ENCODE results near the gene RAMP1.

The RAMP1 gene

DNA sequence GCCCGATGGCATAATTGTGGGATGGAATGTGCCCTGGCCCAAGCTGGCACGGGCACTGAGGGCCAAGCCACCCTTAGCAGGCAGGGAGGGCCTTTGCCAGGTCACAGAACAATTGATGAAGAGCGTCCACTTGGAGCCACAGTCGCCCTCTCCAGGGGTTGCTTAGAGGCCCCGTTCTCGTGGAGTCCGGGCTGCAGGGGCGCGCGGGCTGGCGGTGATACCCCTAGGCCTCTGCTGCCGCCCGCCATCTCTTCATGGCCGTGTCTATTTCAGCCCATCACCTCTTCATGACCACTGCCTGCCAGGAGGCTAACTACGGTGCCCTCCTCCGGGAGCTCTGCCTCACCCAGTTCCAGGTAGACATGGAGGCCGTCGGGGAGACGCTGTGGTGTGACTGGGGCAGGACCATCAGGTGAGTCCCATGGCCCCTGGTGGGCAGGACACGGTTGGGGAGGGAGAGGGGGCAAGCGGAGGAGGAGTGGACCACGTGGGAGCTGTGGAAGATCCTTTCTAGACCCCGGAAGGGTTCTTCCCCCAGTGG, 17.6 kb downstream of the RAMP1 start:
- DNase-seq (ENCODE audit: low read depth), result no peak

DNA sequence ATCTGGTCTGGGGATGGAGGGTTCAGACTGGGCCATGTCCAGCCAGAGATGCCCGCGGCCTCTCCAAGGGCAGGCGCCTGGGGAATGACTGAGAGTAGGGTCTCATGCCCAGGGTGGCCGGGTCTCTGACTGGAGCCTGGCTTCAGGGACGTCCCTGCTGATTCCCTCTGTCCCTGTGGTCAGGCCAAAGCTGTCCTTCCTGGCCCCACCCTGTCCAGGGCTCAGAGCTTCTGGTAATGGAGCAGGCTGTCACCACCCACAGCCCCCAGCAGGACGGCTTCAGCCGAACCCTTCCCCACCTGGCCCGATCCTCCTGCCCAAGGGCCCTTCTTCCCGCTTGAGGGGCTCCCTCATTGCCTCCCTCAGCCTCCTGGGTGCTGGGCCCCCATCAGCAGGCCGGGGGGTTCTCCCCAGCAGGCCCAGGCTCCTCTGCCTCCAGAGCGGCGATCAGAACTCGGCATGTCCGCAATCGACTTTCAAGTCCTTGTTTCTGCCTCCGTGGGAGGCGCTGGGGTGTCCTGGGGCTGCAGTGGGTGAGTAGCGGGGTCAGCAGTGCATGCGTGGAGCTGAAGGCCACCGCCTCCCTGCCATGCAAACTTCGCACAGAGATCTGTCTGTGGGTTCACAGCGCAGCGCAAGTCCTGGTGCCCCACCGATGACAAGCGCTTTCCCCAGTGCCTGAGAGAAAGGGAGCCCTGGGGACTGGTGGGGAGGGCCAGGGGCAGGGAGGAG, 18.3 kb downstream of the RAMP1 start:
- DNase-seq (ENCODE audit: low read depth), result no peak

DNA sequence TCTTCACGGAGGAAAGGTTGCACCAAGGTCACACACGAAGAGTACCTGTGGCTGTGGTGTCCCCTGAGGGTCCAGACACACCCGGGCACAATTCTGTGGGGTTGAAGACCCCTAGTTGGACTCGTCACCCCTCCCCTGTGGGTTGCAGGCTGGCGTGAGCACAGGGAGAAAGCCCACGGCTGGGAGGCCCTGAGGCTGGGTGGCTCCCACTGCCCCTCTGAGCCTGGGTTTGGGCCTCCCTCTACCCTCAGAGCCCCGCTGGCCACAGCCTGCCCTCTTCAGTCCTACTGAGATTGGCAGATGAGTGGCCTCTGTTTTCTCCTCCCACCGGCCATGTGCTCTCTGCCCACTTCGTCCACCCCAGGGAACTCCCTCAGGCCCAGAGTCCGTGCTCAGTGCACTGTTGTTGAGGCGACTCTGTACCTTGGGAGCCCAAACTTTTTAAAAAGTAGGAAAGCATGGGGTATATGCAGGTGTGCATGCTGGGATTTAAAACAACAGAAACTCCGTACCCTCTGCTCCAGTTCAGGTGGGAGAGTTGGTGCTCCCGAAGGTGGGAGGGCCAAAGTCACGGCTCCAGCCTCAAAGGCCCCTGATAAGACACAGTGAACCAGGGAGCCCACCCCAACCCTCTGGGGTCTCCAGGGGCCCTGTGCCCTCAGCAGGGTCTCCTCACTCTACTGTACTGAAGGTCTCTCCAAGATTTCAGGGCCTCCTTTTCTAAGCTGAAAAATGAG, 19.1 kb downstream of the RAMP1 start:
- DNase-seq (ENCODE audit: low read depth), result no peak

DNA sequence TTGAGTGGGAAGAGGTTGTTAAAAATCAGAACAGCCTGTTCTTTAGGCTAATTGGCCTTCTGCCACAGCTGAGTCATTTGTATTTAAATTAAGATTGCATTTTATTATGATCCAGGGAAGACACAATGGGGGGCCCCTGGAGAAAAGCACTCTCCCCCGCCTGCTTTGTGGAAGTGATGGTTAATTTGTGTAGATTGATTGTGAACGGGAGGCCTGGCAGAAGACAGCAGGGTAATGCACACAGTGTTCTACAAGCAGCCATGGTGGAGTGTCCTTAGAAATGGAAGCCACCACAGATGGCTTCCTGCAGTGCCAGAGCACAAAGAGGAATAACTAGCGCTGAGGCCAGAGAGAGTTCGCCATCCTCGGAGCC, 19.6 kb downstream of the RAMP1 start:
- no peak for DNase-seq (ENCODE audit: low read depth)

DNA sequence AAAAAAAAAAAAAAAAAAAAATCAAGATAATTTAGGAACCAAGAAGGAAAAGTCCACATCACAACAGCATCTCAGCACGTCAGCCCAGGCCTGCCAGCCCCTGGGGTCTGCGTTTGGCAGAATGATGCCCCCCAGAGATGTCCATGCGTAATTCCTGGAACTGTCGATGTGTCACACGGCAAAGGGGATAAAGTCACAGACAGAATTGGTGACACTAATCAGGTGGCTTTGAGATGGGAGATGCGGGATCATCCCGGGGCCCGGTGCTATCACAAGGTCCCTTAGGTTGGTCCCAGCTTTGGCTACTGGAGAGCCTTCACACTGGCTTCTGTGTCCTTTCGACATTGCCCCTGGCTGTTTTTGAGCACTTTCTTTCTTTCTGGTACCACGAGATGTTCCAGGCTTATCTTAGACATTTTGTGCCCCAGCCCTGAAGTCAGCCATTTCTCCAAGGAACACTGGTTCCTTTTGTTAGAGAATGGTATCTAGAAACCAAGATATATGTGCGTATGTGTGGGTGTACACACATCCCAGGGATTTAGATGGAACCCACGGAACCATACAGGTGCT, 20.7 kb downstream of the RAMP1 start:
- no peak for DNase-seq (ENCODE audit: low read depth)

DNA sequence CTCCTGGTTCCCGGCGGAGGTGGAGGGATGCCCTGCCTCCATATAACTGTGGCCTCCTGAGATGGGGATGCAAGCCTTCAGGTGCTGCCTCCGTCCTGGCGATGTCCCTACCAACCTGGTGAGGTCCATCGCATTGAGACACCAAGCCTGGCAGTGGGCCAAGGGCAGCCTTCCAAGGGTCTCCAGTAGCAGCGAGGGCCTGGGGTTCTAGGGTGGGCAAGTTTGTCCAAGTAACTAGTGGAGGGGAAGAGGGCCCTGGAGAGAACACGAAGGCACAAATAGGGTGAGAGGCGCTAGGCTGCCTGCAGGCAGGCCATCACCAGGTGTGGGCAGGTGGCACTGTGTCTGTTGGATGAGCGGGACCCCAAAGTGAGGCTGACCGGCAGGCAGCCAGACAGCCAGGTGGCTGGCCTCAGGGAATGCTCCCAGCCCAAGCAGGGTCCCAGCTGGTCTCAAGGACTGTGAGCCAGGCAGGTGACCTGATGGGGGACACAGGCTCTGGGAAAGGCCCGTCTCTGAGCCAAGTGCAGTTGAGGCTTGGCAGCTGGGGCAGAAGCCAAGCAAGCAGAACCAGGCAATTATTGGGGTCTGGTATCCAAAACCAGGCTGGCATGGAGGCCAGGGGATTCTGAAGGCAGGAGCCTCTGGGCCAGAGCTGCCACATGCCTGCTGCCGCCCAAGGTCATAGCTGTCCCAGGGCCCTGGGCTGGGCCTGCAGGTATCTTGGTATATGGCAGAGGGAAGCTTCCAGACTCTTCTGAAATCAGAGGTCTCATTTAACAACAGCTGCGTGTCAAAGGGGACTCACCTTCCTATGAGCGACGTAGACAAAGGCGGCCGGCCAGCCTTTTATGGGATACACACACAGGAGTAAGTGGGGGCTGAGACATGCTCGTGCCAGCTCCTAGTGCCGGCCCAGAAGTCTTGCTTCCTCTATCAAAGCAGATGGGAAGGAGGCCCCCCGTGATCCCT, 23.4 kb downstream of the RAMP1 start:
- DNase-seq (ENCODE audit: low read depth), result no peak

DNA sequence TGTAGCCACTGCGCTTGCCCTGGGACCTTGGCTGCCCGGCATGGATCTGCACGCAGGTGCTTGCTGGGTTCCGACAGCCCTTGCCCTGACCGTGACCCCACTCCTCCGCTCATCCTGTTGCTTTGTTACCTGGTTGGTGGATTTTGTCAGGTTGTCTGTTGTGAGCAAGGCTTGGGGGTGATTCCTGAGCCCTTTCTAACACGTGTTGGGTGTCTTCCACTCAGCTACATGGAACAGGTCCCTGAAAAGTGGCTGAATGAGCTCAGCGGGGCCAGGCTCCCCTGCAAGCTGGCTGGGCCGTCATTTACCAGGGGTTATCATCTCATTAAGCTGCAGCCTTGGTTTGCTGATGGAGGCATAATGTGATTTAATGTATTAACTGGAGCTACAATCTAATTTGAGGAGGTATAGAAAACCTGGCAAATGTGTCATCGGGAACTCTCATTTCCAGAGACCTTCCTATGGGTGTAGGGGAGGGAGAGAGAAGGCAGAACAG, 24.6 kb downstream of the RAMP1 start:
- DNase-seq (ENCODE audit: low read depth), result no peak

DNA sequence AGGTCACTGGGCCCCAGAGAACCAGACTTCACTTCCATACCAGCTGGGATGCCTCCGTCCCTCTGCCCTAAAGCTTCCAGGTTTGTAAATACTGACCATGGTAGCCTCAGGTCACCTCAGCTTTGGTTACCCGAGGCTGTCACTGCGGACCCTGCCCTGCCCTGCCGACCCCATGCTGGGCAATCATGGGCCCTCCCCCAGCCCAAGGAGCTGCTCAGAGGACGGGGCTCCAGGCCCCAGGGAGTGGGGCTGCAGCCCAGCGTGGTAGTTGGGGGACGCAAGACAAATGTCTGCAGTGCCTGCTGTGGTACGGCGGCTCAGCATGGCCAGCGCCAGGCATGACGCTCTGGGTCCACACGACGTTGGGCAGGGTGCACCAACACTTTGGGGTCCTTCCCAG, 25.3 kb downstream of the RAMP1 start:
- DNase-seq (ENCODE audit: low read depth), result no peak

DNA sequence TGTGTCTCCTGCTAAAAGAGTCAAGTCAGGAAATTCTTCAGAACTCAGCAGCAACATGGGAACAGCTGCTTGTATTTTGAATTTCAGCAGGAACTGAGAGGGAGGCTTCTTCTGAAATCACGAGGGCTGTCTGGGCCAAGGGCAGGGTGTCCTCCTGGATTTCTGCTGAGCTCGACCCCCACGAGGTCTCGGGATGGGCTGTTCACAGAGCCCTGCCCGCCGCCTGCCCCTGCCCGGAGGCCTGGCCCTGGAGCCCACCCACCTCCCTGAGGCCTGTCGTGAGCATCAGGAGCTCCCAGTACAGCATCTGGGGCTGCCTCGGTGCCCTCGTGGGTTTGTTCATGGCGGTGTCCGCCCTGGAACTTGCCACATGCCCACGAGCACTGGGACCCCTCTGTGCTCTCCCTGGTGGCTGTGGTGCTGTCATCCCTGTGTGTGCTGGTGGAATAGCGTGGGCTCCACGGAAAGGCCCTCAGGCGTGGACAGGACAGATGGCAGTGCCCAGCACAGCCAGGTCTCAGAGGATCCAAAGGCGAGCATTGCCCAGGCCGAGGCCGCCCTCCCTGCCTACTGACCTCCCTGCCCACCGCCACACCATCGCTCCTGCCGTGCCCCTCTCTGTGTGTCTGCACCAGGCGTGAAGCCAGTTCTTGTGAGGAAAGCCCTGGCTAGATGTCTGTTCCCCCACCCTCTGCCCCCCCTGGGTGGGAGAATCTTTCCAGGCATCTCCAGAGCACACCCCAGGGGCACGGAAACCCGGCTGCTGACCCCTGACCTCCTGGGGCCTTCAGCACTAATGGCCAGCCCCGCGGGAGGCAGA, 25.9 kb downstream of the RAMP1 start:
- DNase-seq (ENCODE audit: low read depth), result no peak

DNA sequence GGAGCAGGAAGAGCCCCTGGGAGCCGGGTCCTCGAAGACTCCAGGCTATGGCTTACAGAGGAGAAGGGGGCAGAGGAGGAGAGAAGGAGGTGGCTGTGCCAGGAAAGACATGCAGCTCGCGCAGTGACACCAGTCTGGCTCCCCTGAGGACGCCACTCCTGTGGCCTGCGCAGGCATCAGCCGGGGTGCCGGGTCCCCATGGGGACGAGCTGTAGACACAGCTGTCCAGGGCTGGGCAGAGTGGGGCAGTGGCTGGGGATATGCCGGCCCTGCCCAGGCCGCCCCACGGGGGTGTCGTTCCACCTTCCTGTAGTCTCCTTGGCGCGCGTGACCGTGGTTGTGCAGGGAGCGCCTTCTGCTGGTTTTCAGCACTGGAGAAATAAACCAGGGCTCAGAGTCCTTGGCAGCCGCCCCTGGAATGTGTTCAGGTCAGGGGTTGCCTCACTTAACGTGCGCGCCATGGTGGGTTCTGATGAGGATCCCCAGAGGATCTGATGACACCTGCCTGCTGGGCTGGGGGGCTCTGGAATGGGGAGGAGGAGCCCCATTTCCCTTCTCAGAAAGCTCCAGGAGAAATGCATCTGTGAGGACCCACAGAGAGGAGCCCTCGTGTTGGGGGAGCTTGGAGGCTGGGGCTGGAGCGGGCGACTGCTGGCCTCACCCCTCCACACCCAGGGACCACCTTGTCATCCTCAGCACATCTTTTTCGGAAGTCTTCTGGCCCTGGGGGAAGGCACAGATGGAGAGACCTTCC, 26.7 kb downstream of the RAMP1 start:
- DNase-seq (ENCODE audit: low read depth), result no peak

DNA sequence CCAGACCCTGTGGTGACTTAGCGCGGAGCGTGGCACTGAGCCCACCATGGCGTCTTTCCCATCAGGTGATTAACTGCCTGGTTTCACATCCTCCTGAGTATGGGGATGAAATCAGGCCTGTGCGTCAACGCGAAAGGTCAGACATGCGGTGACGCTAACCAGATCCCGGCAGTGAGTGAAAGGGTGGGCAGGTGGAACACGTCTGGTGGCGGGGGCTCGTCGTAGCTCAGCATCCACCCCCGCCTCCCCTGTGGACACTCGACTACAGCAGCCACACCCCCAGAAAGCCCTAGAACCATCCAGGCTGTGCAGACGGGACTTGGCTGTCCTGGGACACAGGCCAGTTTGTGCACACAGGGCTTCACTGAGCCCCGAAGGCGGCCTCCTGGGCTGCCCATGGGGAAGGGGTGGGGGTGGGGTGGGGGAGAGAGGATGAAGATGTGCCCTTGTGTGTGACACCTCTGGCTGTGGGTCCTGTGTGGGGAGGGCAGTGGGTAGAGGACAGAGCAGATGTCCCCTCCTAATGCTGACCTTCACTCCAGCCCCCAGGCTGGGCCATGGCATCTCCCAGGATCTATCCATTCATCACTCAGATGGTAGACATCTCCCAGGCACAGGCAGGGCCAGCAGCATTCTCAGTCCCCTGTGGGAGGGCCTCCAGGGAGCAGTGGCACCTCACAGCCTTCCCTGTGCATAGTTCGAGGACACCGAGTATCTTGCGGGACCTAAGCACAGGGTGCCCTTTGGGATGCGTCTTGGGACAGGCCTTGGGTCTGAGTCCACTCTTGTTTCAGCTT, 27.5 kb downstream of the RAMP1 start:
- no peak for DNase-seq (ENCODE audit: low read depth)

DNA sequence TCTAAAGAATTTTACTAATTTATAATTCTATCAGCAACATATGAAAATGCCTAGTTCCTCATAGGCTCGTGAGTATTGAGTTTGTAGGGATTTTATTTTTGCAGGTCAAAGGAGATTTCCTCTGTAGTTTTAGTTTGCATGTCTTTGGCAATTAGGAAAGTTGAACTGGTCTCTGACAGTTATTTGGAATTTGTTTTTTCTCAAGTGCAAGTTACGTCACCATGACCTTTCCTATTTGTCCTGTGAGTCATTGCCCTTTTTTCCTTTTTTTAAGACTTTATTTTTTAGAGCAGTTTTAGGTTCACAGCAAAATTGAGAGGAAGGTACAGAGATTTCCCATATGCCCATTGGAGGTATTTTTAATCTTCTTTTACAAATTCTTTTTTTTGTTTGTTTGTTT, 29.0 kb downstream of the RAMP1 start:
- DNase-seq (ENCODE audit: low read depth), result no peak

DNA sequence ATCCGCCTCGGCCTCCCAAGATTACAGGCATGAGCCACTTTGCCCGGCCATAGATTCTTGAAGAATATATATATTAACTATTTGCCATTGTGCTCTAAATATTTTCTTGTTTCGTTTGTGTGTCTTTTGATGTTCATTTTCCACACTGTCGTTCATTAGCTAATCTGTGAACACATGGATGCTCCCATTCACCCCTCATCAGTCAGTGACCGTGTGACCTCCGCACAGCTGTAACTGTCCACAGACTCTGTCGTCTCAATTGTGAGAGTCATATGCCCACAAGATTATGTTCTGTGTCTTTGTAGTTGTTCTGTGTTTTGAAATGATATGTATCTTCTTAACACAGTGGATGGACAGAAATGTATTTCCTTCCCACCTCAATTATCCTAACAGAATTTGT, 29.6 kb downstream of the RAMP1 start:
- DNase-seq (ENCODE audit: low read depth), result no peak

DNA sequence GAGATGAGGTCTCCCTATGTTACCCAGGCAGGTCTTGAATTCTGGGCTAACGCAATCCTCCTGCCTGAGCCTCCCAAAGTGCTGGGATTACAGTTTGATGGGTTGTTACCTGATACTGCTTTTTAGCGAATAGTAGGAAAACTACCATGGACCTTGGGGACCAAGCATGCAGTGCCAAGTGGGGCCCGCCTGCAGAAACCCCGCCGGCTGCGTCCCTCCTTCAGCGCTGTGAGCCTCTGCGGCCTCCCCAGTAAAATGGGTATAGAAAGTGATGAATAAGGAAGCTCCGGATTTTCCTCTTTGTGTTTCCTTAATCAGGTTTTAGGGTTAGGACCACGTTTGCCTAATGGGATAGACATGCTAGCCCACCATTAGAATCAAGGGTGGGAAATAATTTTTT, 30.4 kb downstream of the RAMP1 start:
- no peak for DNase-seq (ENCODE audit: low read depth)

DNA sequence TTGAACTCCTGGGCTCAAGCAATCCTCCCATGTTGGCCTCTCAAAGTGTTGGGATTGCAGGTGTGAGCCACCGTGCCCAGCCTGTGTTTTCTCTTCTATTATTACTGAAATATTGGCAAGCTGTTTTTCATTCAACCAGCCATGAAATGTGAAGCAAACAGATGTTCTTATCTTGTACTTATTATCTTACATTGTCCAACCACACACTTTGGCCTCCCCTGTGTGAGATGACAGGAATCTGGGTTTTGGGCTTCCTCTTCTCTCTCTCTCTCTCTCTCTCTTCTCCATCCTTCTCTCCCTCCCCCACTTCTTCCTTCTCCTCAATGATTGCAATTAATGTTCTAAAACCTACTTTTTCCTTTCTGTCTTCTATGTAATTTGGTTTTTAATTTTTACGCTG, 33.1 kb downstream of the RAMP1 start:
- DNase-seq (ENCODE audit: low read depth), result no peak

DNA sequence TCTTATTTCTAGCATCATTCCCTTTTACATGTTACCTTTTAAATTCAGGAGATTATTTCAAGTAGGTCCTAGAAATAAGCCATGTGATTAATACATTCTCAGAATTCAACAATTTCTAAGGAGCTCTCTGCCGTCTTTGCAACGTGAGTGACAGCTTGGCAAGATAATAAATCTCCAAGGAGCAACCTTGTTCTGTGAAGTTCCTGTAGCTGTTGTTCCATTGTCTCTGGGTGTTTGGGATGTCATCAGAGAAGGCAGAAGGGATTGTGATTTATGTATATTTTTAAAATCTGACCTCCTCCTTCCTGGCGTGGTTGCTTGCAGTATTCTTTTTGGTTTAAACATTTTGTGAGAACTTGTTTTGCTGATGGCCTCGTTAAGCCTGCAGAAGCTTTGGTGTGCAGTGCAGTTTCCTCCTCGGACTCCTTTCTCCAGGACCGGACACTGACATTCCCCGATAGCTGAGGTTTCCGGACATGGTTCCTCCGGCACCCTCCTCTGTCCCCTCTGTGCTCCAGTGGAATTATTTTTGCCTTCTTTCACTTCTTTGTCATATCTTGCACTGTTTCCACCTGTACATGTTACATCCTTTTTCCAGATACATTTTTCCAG, 33.7 kb downstream of the RAMP1 start:
- no peak for DNase-seq (ENCODE audit: low read depth)

DNA sequence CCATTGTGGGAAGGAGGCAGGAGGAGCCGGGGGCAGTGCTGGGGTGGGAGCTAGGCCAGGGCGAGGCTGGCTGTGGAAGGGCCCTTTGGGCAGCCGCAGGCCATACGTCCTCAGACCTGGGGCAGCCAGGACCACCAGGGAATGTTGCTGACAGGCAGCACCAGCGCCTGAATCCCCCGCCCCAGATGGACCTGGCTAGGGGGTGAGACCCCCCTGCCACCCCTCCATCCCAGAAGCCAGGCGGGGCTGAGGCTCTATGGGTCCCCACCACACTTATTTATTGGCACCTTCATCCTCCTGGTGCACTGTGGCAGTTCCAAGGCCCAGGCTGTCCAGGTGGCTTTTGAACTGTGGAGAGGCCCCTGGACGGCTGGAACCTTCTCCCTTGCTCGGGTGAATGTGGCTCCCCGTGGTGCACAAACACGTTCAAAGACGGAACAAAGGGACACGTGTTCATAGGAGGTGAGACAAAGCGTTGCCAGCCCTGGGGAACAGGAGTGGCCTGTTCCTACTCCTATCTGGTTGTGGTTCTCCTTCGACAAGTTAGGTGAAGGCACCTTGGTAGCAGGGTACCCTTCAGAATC, 35.1 kb downstream of the RAMP1 start:
- DNase-seq (ENCODE audit: low read depth), result no peak

DNA sequence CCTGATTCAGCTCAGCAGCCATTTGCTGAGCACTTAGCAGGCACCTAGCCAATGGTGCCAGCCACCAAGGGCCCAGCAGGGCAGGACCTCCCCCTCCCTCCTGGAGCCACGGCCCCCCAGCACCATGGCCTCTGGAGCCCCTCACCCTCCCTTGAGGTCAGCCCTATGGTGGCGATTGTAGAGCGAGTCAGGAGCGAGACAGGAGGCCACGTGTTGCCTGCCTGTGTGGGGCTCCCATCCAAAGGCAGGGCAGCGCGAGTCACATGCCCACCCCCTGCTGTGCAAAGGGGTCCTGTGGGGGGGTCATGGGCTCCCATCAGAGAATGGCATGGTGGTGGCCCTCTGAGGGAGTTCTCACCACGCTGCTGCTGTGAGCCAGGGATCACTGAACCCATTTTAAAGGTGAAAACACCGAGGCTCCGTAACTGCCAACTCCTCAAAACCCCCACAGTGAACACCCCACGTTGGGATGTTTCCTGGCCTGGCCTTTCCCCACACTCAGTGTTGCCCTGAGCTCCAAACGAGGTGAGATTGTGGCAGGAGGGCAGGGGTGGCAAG, 35.6 kb downstream of the RAMP1 start:
- no peak for DNase-seq (ENCODE audit: low read depth)

Measured in activated T-cell treated with anti-CD3 and anti-CD28 coated beads for 48 hours (primary cell).